ENCODE measurements around the gene ZMIZ1.

Gene ZMIZ1

DNA sequence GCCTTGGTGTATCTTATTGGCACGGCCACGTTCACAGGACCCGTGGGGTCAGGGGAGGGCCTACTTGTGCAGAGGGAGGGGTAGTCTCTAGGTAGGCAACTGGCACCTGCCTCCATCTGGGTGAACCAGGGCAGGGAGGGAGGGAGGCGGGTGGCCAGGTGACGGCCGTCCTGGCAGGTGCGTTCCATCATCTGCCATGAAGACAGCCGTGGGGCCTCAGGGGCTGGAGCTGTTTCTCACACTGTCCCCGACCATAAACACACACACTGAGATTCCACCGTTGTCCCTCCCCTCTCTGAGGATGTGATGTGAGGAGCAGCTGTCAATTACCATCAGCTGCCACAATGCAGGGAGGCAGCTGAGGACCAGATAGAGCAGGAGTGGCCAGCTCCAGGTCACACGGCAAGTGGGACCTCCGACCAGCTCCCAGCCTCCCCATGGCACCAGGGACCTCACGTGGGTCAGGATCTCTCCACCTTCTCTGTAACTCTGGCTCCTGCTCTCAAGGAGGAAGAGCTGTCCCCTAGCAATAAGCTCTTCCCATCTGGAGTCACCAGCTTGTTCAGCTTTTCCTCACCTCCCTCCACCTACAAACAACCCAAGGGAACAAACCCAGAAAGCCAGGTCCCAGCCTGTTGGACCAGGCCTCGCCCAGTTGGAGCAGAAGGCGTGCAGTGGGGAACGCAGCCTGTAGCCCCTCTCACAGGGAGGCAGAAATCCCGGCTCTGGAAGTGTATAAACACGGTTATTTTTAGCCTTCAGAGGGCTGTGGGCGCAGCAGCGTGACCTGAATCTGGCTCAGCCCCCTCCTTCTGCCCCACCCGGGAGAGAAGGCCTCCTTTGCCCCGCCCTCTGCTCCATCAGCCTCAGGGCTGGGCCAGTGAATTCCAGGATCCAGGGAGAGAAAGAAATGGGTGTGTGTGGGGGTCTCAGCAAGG, 33.1 kb downstream of the ZMIZ1 start:
- DNase-seq: no peak

- DNase-seq: no peak
Measured at GRCh38 chr10:79102498-79102874, 33.7 kb downstream of the ZMIZ1 start.

DNA sequence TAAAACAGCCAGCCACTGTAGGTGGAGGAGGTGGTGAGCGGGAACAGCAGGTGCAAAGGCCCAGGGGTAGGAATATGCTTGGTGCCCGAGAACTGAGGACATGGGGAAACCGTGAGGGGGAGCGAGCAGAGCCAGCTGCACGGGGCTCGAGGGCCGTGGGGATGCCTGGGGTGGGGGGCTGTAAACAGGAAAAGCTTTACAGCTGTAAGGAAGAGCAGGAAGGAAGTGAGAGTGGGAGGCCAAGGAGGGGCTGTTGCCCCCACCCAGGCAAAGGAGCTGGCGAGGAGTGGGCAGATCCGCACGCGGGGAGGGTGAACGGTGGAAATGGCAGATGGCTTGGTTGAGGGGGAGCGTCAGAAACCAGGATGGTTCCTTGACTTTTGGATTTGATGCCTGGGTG, 34.4 kb downstream of the ZMIZ1 start:
- DNase-seq: no peak

DNA sequence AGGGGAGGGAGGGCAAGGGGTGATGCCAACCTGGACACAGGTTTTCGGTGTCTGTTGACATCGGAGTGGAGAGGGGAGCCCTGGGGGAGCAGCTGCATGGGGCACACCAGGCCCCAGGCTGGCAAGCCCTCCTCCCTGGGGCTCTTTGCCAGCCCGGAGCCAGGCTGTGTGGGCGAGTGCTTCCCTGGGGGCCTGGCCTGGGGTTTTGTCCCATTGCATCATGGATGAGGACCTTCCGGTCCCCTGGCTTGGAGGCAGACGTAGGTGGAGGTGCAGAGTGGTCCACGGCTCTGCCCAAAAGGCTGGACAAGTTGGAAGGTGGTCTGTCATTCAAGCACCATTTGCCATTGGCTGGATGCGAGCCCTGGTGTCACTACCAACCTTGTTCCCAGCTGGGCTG, 34.8 kb downstream of the ZMIZ1 start:
- no peak for DNase-seq

DNA sequence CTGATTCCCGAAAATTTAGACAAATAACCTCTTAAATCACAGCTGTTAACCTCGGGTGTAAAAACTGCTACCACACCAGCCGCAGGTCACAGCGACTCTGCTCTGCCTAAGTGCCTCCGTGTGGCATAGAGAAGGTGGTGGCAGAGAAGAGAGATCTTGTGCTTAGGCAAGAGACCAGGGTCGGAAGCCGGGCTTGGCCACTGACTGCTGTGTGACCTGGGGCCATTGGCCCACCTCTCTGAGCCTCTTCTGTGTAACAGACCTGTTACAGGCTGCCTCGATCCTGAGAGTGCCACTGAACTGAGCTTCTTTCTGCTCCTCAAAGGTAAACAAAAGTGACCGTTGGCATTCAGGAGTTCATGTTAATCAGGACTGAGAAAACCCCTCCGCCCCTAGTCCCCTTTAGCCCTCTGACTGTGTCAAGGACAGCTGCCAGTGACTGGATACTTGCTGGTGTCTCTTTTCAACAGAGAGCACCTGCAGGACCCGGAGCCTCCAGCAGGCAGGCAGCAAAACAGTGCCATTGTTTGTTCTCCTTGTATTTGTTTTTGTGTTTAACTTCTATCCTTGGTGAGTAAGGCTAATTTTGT, 36.5 kb downstream of the ZMIZ1 start:
- DNase-seq: no peak

DNA sequence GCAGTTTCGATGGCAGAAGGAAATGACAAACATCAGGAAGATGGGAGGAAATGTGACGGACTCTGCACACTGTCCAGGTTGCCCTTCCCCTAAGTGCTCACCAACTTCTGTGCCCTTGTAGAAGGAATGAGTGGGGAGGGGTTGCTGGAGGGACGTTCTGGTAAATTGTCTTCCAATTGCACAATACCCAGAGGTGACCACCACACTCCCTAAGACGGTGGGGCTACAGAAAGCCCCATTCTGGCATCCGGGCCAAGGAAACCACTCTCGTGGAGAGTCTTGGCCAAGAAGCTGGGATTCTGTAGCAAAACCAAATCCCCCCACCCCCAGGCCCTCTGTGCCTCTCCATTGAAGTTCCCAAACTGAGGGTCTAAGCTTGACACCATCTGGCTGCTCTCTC, 37.1 kb downstream of the ZMIZ1 start:
- DNase-seq: no peak

DNA sequence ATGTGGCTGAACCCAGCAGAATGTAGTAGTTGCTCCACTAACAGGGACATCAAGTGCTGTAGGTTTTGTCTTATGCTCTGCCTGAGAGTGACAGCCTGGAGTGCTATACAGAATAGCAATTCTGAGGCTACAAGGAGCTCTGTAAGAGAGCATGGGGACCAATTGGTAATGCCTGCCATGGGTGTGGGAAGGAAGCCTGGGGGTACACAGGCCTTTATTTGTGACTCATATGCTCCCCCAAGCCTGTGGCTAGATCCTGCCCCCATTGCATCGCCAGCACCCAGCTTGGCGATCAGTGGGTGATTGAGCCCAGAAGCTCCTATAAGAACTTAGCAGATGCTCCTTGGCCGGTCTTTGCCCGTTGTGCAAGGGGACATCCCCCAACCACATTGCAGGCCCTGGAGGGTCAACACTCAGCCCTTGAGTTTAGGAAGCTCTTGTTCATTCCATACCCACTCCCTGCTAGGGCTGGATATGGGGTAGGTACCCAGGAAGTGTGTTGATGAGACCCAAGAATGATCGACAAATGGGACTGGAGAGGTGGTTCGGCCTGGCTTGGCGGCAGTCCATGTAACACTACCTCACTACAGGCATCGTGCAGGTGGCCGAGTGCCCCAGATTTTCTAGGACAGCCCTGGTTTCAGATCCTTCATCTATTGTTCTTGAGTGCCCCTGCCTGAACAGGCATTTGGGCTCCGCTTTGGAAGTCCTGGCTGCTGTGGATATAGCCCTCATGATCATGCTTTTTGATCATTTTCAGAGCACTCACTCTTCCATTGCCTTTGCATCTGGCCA, 37.7 kb downstream of the ZMIZ1 start:
- DNase-seq: no peak

DNA sequence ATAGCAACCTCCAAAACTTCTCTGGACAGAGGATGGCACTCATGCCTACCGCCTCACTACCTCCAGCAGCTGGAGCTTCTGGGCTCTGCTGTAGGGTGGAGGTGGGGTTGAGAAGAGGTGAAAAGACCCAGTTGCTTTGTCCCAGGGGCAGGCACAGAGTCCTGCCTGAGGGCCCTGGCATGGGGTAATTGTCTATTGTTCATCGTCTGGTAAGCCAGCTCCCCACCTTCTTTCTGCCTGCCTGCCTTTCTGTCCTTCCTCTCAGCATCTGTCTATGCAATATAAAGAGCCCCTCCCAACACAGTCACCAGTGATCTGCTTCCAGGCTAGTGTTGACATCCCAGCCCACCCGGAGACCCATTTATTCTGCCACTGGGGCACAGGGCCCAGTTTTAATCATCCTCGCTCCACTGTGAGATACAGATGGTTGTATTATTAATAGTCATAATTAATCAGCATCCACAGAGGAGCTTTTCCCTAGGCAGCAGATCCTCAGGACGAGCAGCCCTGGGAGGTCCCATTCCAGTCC, 39.0 kb downstream of the ZMIZ1 start:
- no peak for DNase-seq

- no peak for DNase-seq
Measured at GRCh38 chr10:79108728-79109127, 40.0 kb downstream of the ZMIZ1 start.

GRCh38 chr10:79111427-79111826, 42.7 kb downstream of the ZMIZ1 start:
- no peak for DNase-seq

DNA sequence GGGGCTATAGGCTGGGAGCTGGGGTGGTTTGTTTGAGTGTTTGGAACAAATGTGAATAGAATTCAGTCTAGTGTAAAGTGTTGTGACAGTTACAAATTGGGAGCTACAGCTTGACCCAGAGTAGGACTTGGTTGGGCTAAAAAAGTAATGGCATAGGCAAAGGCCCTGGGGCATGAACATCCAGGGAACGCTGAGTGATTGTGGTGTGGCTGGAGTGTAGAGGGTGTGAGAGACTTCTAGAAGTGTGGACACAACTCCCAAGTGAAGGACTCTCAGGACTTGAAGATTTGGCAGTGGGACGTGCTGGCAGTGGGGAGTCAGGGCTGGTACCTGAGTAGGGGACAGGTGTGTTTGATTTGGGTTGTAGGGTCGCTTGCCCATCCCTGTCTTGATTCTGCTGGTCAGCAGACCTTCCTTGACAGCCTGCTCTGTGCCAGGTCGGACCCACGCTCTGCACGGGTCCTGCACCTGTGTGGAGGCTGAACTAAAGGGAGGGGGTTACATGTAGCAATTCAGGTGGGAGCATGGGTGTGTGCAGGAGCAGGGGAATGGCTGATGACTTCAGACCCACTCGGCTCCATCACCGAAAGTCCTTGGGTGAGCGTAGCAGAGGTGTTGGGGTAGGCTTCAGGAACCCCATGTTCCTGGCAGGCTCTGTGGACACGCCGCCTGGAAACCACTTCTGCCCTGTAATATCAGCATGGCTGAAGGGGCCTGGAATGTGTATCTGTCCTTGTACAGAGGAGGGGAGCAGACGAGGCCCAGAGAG, 43.3 kb downstream of the ZMIZ1 start:
- no peak for DNase-seq

DNA sequence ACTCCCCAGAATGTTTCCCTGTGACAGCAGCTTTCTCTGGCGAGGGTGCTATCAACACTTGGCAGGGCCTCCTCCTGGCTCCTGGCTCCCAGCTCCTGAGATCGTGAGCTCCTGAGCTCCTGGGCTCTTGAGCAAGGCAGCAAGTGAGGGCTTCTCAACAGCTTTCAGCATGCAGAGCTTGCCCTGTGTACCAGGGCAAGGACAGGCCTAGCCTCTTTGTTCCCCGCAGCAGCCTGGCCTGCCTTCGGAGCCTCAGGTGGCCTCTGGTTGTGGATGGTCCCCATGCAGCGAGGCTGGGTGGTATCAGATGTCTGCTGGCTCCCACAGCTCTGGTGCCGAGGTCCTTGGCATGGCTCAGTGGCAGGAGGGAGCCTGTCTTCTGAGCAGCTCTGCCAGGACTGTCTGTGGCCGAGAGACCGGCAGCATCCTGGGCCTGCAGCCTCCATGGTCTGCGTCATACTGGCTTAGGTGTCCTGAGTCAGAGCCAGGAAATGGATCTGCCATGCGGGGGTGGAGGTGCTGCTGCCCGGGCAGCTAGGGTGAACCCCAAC, 44.2 kb downstream of the ZMIZ1 start:
- no peak for DNase-seq

DNA sequence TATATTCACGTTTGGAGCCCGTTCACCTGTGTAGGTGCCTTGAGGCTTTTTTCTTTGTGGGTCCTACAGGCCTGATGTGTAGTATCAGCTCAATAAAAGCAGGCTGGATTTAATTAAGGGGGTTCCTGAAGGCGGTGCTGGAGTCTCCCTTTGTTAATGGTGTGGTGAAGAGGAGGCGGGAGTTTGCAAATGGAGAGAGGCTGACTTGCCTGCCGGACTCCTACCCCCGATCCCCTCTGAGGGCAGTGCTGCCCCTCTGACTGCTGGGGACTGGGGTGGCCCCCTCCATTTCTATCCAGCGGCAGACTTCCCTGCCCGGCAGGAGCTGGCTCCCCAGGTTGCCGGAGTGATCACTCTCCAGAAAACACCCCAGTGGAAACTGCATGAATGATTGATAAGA, 45.1 kb downstream of the ZMIZ1 start:
- DNase-seq: no peak

DNA sequence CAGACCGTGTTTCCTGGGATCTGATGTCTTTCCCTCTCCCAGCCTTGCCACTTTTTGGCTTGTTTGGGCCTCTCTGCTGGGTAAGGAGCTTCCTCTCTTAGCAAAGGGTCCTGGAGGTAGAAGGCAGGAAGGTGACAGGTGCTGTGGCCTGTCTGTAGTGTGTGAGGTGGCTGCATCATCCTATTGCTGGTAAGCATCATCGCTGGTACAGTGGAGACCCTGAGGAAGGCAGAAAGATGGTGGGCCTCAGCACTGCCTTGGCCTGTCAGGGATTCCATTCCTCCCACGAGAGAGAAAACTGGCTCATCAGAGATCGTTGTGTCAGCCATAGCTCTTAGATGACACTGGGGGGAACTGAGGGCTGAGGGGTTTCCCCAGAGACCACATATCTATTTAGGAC, 46.5 kb downstream of the ZMIZ1 start:
- DNase-seq: no peak

DNA sequence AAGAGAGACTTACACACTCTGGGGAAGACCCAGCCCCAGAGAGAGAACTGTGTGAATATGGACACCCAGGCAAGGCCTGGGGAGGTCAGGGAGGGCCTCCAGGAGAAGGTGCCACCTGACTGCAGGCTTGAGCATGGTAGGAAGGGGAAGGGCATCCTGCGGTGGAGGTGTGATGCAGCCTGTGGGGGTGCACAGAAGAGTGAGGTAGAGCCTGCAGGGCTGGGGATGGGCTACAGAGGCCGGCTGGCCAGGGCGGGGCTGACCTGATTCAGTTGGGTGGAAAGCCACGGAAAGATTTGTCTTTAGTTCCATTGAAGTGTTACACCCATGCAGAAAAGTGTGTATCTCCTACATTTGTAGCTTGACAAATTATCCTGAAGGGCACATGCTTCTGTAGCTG, 47.6 kb downstream of the ZMIZ1 start:
- no peak for DNase-seq

DNA sequence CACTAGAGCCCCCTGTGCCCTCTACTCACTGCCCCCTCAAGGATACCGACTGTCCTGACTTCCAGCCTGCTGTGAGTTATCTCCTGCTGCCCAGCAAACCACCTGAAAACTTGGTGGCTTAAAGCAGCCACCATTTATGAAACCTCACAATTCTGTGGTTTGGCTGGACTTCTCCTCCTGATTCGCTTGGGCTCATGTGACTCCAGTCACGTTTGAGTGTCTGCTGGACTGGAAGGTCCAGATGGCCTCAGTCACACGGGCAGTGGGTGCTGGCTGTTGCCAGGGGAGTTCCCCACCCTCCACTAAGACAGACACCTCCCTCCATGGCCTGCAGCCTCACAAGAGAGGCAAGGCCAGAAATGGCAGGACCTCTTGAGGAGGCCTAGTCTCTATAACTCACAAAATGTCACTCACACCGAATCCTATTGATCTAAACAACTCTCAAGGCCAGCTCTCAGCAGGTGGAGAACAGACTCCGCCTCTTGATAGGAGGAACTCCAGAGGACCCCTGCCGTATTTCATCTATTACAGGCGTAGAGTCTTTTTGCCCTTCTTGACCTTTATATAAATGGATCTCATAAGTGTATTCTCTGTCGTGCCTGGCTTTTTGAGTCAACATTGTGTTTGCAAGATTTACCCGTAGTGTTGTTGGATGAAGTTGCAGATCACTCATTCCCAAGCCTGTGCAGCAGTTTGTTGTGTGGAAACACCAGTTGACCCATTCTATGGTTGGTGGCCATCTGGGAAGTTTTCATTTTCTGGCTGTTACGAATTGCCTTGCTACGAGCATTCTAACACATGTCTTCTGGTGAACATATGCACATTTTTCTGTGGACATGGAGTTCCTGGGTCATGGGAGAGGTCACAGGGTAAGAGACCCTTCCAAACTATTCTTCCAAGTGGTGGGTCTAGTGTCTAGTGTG, 48.3 kb downstream of the ZMIZ1 start:
- no peak for DNase-seq

- DNase-seq: no peak
Measured at GRCh38 chr10:79118286-79119202, 49.8 kb downstream of the ZMIZ1 start.

DNA sequence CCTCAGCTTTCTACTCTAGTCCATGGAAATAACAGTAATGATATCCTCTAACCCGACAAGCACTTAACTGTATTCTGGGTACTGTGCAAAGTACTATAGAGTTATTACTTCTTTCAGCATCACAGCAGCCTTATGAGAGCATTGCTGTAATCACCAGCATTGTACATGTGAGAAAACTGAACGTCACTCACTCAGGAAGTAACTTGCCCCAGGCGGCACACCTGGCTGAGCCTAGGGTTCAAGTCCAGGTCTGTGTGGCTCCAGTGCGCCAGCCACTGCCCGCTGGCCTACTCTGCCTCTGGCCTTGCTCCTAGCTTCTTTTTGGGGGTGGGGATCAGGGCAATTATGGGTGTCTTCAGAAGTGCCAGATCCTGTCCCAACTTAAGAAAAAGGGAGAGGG, 50.5 kb downstream of the ZMIZ1 start:
- DNase-seq: no peak

DNA sequence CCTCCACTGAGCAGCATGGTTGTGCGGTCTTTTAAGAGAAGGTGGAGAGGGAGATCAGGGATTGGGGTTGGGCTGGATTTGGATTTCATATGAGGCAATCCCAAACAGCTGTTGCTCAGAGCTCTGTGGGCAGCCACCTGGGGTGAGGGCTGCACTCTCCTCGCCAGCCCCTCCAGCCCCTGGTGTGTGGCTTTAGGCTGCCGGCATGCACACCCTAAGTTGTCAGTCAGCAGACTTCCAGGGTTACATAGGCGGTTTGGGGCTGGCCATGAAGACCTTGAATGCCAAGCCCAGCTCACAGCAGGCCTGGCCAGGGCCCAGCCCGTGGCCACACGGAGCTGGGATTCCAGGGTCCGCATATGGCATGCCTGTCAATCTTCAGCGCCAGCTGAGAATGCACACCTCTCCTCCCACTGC, 54.8 kb downstream of the ZMIZ1 start:
- DNase-seq: no peak

- no peak for DNase-seq
Measured at GRCh38 chr10:79124066-79124465, 55.3 kb downstream of the ZMIZ1 start.
